Ovary (tissue), 9 donors: ENCODE data around the gene DEDD2. TPM values are rescaled to one million over a fixed set of nuclear protein-coding genes. Genes with fewer than 3 reads are reported as not detected.

ENCODE experiments used
- DNase-seq, 5 donors: peaks; one replicate each; pipeline ENCODE4 v3.0.0-alpha.2; 2019 to 2020
- H3K27ac ChIP-seq, 2 donors: fragments of 200-600 bp; one replicate each; pipeline versions ENCODE4 v1.5.1 to v1.8.0; 2019 to 2022
- H3K27me3 ChIP-seq: fragments of 200-600 bp; one replicate; pipeline ENCODE4 v1.8.0; 2022
- H3K36me3 ChIP-seq: fragments of 200-600 bp; sonication (generic); one replicate; pipeline ENCODE4 v1.5.1; 2019
- H3K4me1 ChIP-seq: one replicate; pipeline ENCODE4 v1.8.1; 2013; ENCODE audit warnings: mild to moderate bottlenecking, moderate library complexity; ENCODE audit not compliant: insufficient read depth
- H3K4me3 ChIP-seq: fragments of 200-600 bp; sonication (generic); one replicate; pipeline ENCODE4 v1.5.1; 2017
- H3K9me3 ChIP-seq, 2 donors: fragments of 200-600 bp in 1 of 2; sonication (generic) in 1 of 2; one replicate each; pipeline versions ENCODE4 v1.5.1 to v1.8.1; 2013 to 2019; ENCODE audit warnings: mild to moderate bottlenecking in 1 of 2, moderate library complexity in 1 of 2
- CTCF ChIP-seq, 3 donors: fragments of 450-650 bp in 2 of 3; fragments of 200-600 bp in 1 of 3; IDR thresholded peaks; one replicate each; pipeline versions ENCODE4 v1.5.1 to v1.8.0; 2016 to 2022; ENCODE audit warnings: antibody characterized with exemption in 3 of 3, mild to moderate bottlenecking in 1 of 3
- EP300 ChIP-seq: sonication (generic); formaldehyde crosslinking; IDR thresholded peaks from one replicate; pipeline ENCODE4 v1.6.1; 2017; ENCODE audit warnings: antibody characterized with exemption
- POLR2A ChIP-seq: fragments of 450-650 bp; IDR thresholded peaks from one replicate; pipeline ENCODE4 v1.6.1; 2017; ENCODE audit warnings: antibody characterized with exemption, mild to moderate bottlenecking, moderate library complexity
- WGBS, 3 donors: extraction: QIAGEN DNeasy Blood & Tissue Kit in 1 of 3; methylation state at CpG; one replicate each; pipeline versions ENCODE4 v1.1.5 to v1.1.7; 2013 to 2017; 5-methylcytosine and 5-hydroxymethylcytosine counted together
- intact Hi-C, 4 donors: fragments of 100-400 bp; cut with DNase I; formaldehyde crosslinking; loops; one replicate each; pipeline versions ENCODE4 v1.11.0 to v1.15.1; 2022 to 2023
- polyA plus RNA-seq, 2 donors: library from polyadenylated mRNA; stranded (reverse); fragments of 200-250 nt in 1 of 2; fragments of 350-450 nt in 1 of 2; fragmentation: Illumina TruSeq in 1 of 2; extraction: RNeasy Lipid Tissue Mini Kit (QIAGEN cat#74804) in 1 of 2; gene quantifications; one replicate each; pipeline ENCODE4 v1.2.3, GENCODE V29; 2013 to 2014
- total RNA-seq, 7 donors: library from RNA; depleted of rRNA in 2 of 7; stranded (reverse); fragments of >200 nt in 2 of 7; fragmentation: NEBNext Ultra II Directional in 3 of 7; extraction: Animal tissue kit (Norgen Biotek cat#: 25700) in 3 of 7; gene quantifications; one replicate each; pipeline versions ENCODE4 v1.1.0 to v1.2.4, GENCODE V29; 2016 to 2023
- donor health status: DM: no; HTN: no; CAD: no; lungs with moderate emphysema.
- donor health status: DM: no; HTN: no; CAD: no.
- donor health status: Bipolar disorder and iron deficiency.
- donor health status: DM: yes; HTN: yes; CAD: no.
- donor health status: DM: no; HTN: no; CAD: no.
- donor health status: DM: yes; HTN: yes; CAD: no.

DEDD2 gene
- total and polyA plus RNA-seq, 9 donors = 8.3 to 36.8 (median 25.1) TPM

- no peak for DNase-seq
- Histone ChIP-seq H3K27ac (no peak overlapping the region), H3K9me3 (no peaks in the 10 kb centered on the region), H3K27me3 (no peaks in the 10 kb centered on the region), H3K36me3 (no peaks in the 10 kb centered on the region), H3K4me3 (no peak overlapping the region), H3K4me1 (no peaks in the 10 kb centered on the region)
- no peak for TF ChIP-seq CTCF (IDR thresholded peaks at IDR 0.05)
- TF ChIP-seq EP300 = no peak
- TF ChIP-seq POLR2A = no peak
- WGBS, 3 donors = 65 to 71% (median 71%) methylated on average over 4 of the region's 4 CpGs
- intact Hi-C loops = no loop called here
Measured at GRCh38 chr19:42228641-42229040, 11.2 kb upstream of the DEDD2 start.

- Histone ChIP-seq H3K36me3 (no peaks in the 10 kb centered on the region), H3K9me3 (no peaks in the 10 kb centered on the region), H3K27me3 (no peaks in the 10 kb centered on the region), H3K4me1 (no peaks in the 10 kb centered on the region), H3K4me3 (no peak overlapping the region), H3K27ac (no peak overlapping the region)
- intact Hi-C loops = no loop called here
- TF ChIP-seq EP300 = no peak
- TF ChIP-seq CTCF (IDR thresholded peaks at IDR 0.05) = no peak
- TF ChIP-seq POLR2A = no peak
- WGBS, 3 donors = 80 to 91% (median 85%) methylated on average over 1 of the region's 1 CpG
- DNase-seq = no peak
Measured at GRCh38 chr19:42226886-42227285, 9.4 kb upstream of the DEDD2 start.

- Histone ChIP-seq H3K9me3 (no peaks in the 10 kb centered on the region), H3K4me3 (no peak overlapping the region), H3K4me1 (peaks cover 2% of the 10 kb centered on the region), H3K27me3 (no peaks in the 10 kb centered on the region), H3K27ac (no peak overlapping the region), H3K36me3 (no peaks in the 10 kb centered on the region)
- intact Hi-C loops = no loop called here
- 91 to 92% (median 91%) methylated on average over 33 of the region's 33 CpGs for WGBS, 3 donors
- DNase-seq = no peak
- TF ChIP-seq EP300 (no peak), CTCF (IDR thresholded peaks at IDR 0.05) (no peak), POLR2A (no peak)
Measured at GRCh38 chr19:42225718-42226292, 8.3 kb upstream of the DEDD2 start.

GRCh38 chr19:42224940-42225717 lies 7.7 kb upstream of the DEDD2 start:
- no peak for DNase-seq
- Histone ChIP-seq H3K4me3 (no peak overlapping the region), H3K27me3 (no peaks in the 10 kb centered on the region), H3K9me3 (no peaks in the 10 kb centered on the region), H3K27ac (no peak overlapping the region), H3K36me3 (no peaks in the 10 kb centered on the region), H3K4me1 (peaks cover 3% of the 10 kb centered on the region)
- no peak for TF ChIP-seq EP300
- no peak for TF ChIP-seq CTCF (IDR thresholded peaks at IDR 0.05)
- TF ChIP-seq POLR2A = no peak
- WGBS, 3 donors = 90 to 95% (median 91%) methylated on average over 37 of the region's 37 CpGs
- intact Hi-C loops = no loop called here
